Measurements from ENCODE around the gene ARRDC2.

DNA sequence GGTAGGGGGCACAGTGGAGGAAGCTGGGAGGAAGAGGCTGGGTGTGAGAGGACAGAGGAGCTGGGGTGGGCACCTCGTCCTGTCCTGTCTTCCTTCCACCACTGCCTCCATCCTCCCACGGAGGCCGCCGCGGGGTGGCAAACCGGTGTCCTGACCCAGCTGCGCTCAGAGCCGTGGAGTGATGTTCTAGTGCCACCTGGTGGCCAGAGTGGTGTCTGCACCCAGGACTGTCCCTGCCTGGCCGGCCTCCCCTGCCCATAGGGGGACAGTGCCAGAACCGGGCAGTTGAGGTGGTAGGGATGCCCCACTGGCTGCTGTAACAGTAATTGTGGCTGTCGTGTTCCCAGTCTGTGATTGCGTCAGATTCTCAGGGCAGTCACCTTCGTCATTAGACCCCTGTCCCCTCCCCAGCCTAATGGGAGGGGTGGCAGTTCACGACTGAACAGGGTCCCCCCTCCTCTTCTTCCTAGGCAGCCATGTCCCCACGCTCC is 11.1 kb upstream of the ARRDC2 start:
- TF ChIP-seq, protein P1, sequence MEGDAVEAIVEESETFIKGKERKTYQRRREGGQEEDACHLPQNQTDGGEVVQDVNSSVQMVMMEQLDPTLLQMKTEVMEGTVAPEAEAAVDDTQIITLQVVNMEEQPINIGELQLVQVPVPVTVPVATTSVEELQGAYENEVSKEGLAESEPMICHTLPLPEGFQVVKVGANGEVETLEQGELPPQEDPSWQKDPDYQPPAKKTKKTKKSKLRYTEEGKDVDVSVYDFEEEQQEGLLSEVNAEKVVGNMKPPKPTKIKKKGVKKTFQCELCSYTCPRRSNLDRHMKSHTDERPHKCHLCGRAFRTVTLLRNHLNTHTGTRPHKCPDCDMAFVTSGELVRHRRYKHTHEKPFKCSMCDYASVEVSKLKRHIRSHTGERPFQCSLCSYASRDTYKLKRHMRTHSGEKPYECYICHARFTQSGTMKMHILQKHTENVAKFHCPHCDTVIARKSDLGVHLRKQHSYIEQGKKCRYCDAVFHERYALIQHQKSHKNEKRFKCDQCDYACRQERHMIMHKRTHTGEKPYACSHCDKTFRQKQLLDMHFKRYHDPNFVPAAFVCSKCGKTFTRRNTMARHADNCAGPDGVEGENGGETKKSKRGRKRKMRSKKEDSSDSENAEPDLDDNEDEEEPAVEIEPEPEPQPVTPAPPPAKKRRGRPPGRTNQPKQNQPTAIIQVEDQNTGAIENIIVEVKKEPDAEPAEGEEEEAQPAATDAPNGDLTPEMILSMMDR (IDR thresholded peaks at IDR 0.05; ENCODE audit: insufficient read depth, low read depth, low read length): peak; percentile 77
- peak; percentile 25 for TF ChIP-seq EZH2 (IDR thresholded peaks at IDR 0.05; ENCODE audit: insufficient read depth, low read length)

Measured in astrocyte (in vitro differentiated cells and primary cell).